HepG2 (cell line): Measurements from ENCODE around the gene AJM1. TPM values are rescaled to one million over a fixed set of nuclear protein-coding genes. Genes with fewer than 3 reads are reported as not detected.
"Not testable (repeated sequence)": the region's sequence is repeated elsewhere in the genome, so short reads cannot be mapped to it uniquely, and the experiment has no call there.

Source experiments
- AGO1 ChIP-seq: fragments of 200-400 bp; formaldehyde crosslinking; IDR thresholded peaks from 2 replicates; pipeline ENCODE4 v1.6.1; 2017; ENCODE audit warnings: mild to moderate bottlenecking, low read depth, low read length, moderate library complexity; ENCODE audit not compliant: poor library complexity, severe bottlenecking
- IRF2 ChIP-seq: IDR thresholded peaks from 2 replicates; pipeline ENCODE4 v1.6.1; 2018; ENCODE audit warnings: missing genetic modification reagents, missing compliant biosample characterization
- KDM2A ChIP-seq: sonication (generic); formaldehyde crosslinking; IDR thresholded peaks from 2 replicates; pipeline ENCODE4 v1.4.0; 2020; ENCODE audit warnings: low read depth, missing genetic modification reagents, borderline replicate concordance
- MAZ ChIP-seq, 2 experiments: sonication (generic) in 1 of 2; formaldehyde crosslinking in 1 of 2; IDR thresholded peaks; 2 replicates each; pipeline versions ENCODE4 v1.5.0 to v1.6.1; 2012 to 2020; ENCODE audit warnings: low read depth in 2 of 2, mild to moderate bottlenecking in 2 of 2, borderline replicate concordance in 1 of 2, improper control_type of control experiment in 1 of 2, low read length in 1 of 2, missing genetic modification reagents in 1 of 2, moderate library complexity in 1 of 2
- RBFOX2 ChIP-seq: fragments of 200-400 bp; formaldehyde crosslinking; IDR thresholded peaks from 2 replicates; pipeline ENCODE4 v1.6.1; 2017; ENCODE audit warnings: low read depth, mild to moderate bottlenecking, low read length
- SP4 ChIP-seq: sonication (generic); formaldehyde crosslinking; IDR thresholded peaks from 2 replicates; pipeline ENCODE4 v1.8.1; 2023; ENCODE audit warnings: mild to moderate bottlenecking, missing genetic modification reagents
- TFDP2 ChIP-seq: sonication (generic); formaldehyde crosslinking; IDR thresholded peaks from 2 replicates; pipeline ENCODE4 v1.4.0; 2020; ENCODE audit warnings: missing genetic modification reagents
- ZBTB33 ChIP-seq: sonication (generic); formaldehyde crosslinking; IDR thresholded peaks from 2 replicates; pipeline ENCODE4 v1.4.0; 2020; ENCODE audit warnings: missing genetic modification reagents
- ZBTB38 ChIP-seq: sonication (generic); formaldehyde crosslinking; IDR thresholded peaks from 2 replicates; pipeline ENCODE4 v1.5.1; 2020; ENCODE audit warnings: mild to moderate bottlenecking, missing genetic modification reagents
- ZFP91 ChIP-seq: sonication (generic); formaldehyde crosslinking; IDR thresholded peaks from 2 replicates; pipeline ENCODE4 v1.9.0; 2022; ENCODE audit warnings: missing genetic modification reagents, mild to moderate bottlenecking, borderline replicate concordance
- ZFY ChIP-seq: sonication (generic); formaldehyde crosslinking; IDR thresholded peaks from 2 replicates; pipeline ENCODE4 v1.4.0; 2020; ENCODE audit warnings: missing genetic modification reagents
- ZHX1 ChIP-seq: sonication (generic); formaldehyde crosslinking; IDR thresholded peaks from 2 replicates; pipeline ENCODE4 v1.8.1; 2022; ENCODE audit warnings: low read depth, mild to moderate bottlenecking, missing genetic modification reagents
- ZNF687 ChIP-seq: sonication (generic); formaldehyde crosslinking; IDR thresholded peaks from 2 replicates; pipeline ENCODE4 v1.5.1; 2020; ENCODE audit warnings: mild to moderate bottlenecking, missing genetic modification reagents, moderate library complexity
- polyA plus RNA-seq, 8 experiments: library from polyadenylated mRNA; depleted of rRNA in 3 of 8; stranded (reverse) in 7 of 8; unstranded in 1 of 8; fragments of >200 nt; fragmentation: Illumina TruSeq in 4 of 8; extraction: Trizol in 4 of 8; gene quantifications; 2 replicates each; pipeline versions ENCODE4 v1.2.1 to v1.2.3, GENCODE V29; 2011 to 2016; ENCODE audit warnings: low read depth in 4 of 8, missing spikeins in 1 of 8, mixed read lengths in 1 of 8; ENCODE audit not compliant: insufficient read depth in 1 of 8
- total RNA-seq, 5 experiments: library from RNA; depleted of rRNA; stranded (reverse); fragments of >200 nt; fragmentation: Illumina TruSeq; extraction: Trizol; gene quantifications; 2 replicates each; pipeline ENCODE4 v1.2.3, GENCODE V29; 2016; ENCODE audit warnings: low read depth in 1 of 5

Gene AJM1
- total and polyA plus RNA-seq, 2 of the 13 experiments (the other 11 are each of a cell fraction or from before 2014, with no cell fraction given), result 1.1 to 1.2 TPM

GRCh38 chr9:136843801-136844740 lies 1.8 kb downstream of the AJM1 start (continued):
- TF ChIP-seq ZNF687 (CRISPR knock-in tag) (peak; percentile 75), RBFOX2 (peak; percentile 62; the same call in 1 of the 2 replicates), ZHX1 (peak; percentile 44; the same call in 1 of the 2 replicates), ZFY (CRISPR knock-in tag) (peak; percentile 44; the same call in 1 of the 2 replicates), ZBTB38 (CRISPR knock-in tag) (peak; percentile 66), ZFP91 (CRISPR knock-in tag) (peak; percentile 70; the same call in 1 of the 2 replicates), MAZ (CRISPR knock-in tag; IDR thresholded peaks at IDR 0.05; ENCODE audit: low read depth) (peak; percentile 47; the same call in 1 of the 2 replicates), AGO1 (peak; percentile 54), TFDP2 (CRISPR knock-in tag) (0 out of 2 replicates have a peak, but pooled peaks have one; percentile 13), ZBTB33 (CRISPR knock-in tag) (peak; percentile 58; the same call in 1 of the 2 replicates), IRF2 (0 out of 2 replicates have a peak, but pooled peaks have one; percentile 44), KDM2A (CRISPR knock-in tag) (peak; percentile 33; the same call in 1 of the 2 replicates), SP4 (CRISPR knock-in tag) (peak; percentile 49)
- TF ChIP-seq MAZ (IDR thresholded peaks at IDR 0.05; ENCODE audit: borderline replicate concordance, low read depth, low read length), result not testable (repeated sequence)
